ENCODE data around the gene TMPRSS4.

- no peak for TF ChIP-seq CTCF (IDR thresholded peaks at IDR 0.05)
- TF ChIP-seq POLR2A (IDR thresholded peaks at IDR 0.05): no peak
Observed at GRCh38 chr11:118139578-118139977, 62.7 kb downstream of the TMPRSS4 start.

Measured in breast epithelium (tissue), 3 donors.